Esophagus muscularis mucosa (tissue), 4 donors: ENCODE results near the gene CNTNAP2. TPM values are rescaled to one million over a fixed set of nuclear protein-coding genes. Genes with fewer than 3 reads are reported as not detected.

ENCODE experiments used
- DNase-seq: peaks from one replicate; pipeline ENCODE4 v3.0.0-alpha.2; 2017; ENCODE audit errors: extremely low spot score
- H3K27ac ChIP-seq, 4 donors: fragments of 200-600 bp; sonication (generic); replicated peaks in 1 of 4; 1 replicate in 3 of 4; 2 replicates in 1 of 4; pipeline ENCODE4 v1.5.1; 2016 to 2019; ENCODE audit warnings: mild to moderate bottlenecking in 1 of 4
- H3K27me3 ChIP-seq, 4 donors: fragments of 200-600 bp; sonication (generic); one replicate each; pipeline versions ENCODE4 v1.5.1 to v1.6.0; 2016 to 2019
- H3K36me3 ChIP-seq, 4 donors: fragments of 200-600 bp; sonication (generic); one replicate each; pipeline ENCODE4 v1.5.1; 2016 to 2019
- H3K4me1 ChIP-seq, 4 donors: fragments of 200-600 bp; sonication (generic); one replicate each; pipeline ENCODE4 v1.5.1; 2016 to 2019
- H3K4me3 ChIP-seq, 4 donors: fragments of 200-600 bp; sonication (generic); 1 replicate in 2 of 4; 2 replicates in 2 of 4; pipeline ENCODE4 v1.5.1; 2016 to 2019; ENCODE audit warnings: mild to moderate bottlenecking in 4 of 4, moderate library complexity in 1 of 4
- H3K9me3 ChIP-seq, 4 donors: fragments of 200-600 bp; sonication (generic); 1 replicate in 3 of 4; 2 replicates in 1 of 4; pipeline ENCODE4 v1.5.1; 2016 to 2019
- EP300 ChIP-seq: sonication (generic); formaldehyde crosslinking; IDR thresholded peaks from one replicate; pipeline ENCODE4 v1.6.1; 2017; ENCODE audit warnings: antibody characterized with exemption
- POLR2A ChIP-seq: fragments of 450-650 bp; IDR thresholded peaks from one replicate; pipeline ENCODE4 v1.6.1; 2017; ENCODE audit warnings: antibody characterized with exemption, moderate library complexity, mild to moderate bottlenecking, low read depth
- POLR2AphosphoS5 ChIP-seq, 2 donors: sonication (generic); formaldehyde crosslinking; IDR thresholded peaks; one replicate each; pipeline ENCODE4 v1.6.1; 2017; ENCODE audit warnings: antibody characterized with exemption in 2 of 2
- WGBS: methylation state at CpG from one replicate; pipeline ENCODE4 v1.1.5; 2018; 5-methylcytosine and 5-hydroxymethylcytosine counted together
- intact Hi-C: fragments of 100-400 bp; cut with DNase I; formaldehyde crosslinking; loops from one replicate; pipeline ENCODE4 v1.15.1; 2023
- total RNA-seq, 4 donors: library from RNA; depleted of rRNA; stranded (reverse); fragments of >200 nt; gene quantifications; one replicate each; pipeline versions ENCODE4 v1.1.0 to v1.2.1, GENCODE V29; 2016
- TF ChIP-seq, protein P1 (sequence below), 3 experiments: fragments of 200-600 bp in 2 of 3; fragments of 450-650 bp in 1 of 3; sonication (generic) in 2 of 3; IDR thresholded peaks; one replicate each; pipeline ENCODE4 v1.5.1; 2017 to 2019; ENCODE audit warnings: antibody characterized with exemption in 3 of 3, mild to moderate bottlenecking in 2 of 3, moderate library complexity in 1 of 3

The CNTNAP2 gene
- total RNA-seq, 4 donors from 2014 or later = 1.2 to 2.9 (median 1.9) TPM

DNA sequence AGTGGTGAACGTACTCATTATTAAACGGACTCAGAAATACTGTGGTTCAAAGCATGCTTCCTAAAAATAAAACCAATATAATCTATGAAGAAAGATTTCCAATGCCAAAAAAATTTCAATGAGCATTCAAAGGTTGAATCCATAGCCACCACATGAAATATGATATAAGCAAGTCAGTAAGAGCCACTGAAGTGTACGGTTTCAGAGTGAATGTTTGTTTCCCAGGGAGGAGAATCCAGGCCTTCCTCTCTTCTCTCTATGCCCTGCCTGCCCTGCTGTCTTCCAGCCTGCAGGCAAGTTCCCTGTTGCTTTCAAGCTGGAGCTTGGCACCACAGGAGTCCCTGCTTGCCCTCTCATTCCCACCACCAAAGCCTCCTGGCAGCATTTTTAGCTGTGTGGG lies 1302.4 kb downstream of the CNTNAP2 start:
- 80% methylated on average over 3 of the region's 3 CpGs for WGBS
- no peak overlapping the region for H3K27ac ChIP-seq
- TF ChIP-seq EP300 (no peak), POLR2AphosphoS5 (IDR thresholded peaks at IDR 0.05) (no peak), POLR2A (no peak)
- TF ChIP-seq, protein P1, sequence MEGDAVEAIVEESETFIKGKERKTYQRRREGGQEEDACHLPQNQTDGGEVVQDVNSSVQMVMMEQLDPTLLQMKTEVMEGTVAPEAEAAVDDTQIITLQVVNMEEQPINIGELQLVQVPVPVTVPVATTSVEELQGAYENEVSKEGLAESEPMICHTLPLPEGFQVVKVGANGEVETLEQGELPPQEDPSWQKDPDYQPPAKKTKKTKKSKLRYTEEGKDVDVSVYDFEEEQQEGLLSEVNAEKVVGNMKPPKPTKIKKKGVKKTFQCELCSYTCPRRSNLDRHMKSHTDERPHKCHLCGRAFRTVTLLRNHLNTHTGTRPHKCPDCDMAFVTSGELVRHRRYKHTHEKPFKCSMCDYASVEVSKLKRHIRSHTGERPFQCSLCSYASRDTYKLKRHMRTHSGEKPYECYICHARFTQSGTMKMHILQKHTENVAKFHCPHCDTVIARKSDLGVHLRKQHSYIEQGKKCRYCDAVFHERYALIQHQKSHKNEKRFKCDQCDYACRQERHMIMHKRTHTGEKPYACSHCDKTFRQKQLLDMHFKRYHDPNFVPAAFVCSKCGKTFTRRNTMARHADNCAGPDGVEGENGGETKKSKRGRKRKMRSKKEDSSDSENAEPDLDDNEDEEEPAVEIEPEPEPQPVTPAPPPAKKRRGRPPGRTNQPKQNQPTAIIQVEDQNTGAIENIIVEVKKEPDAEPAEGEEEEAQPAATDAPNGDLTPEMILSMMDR (IDR thresholded peaks at IDR 0.05) = no peak
- H3K9me3 ChIP-seq = no peaks in the 10 kb centered on the region
- H3K4me1 ChIP-seq = no peaks in the 10 kb centered on the region
- no peak for DNase-seq
- no peaks in the 10 kb centered on the region for H3K27me3 ChIP-seq
- no peaks in the 10 kb centered on the region for H3K36me3 ChIP-seq
- intact Hi-C loops = no loop called here
- no peak overlapping the region for H3K4me3 ChIP-seq

DNA sequence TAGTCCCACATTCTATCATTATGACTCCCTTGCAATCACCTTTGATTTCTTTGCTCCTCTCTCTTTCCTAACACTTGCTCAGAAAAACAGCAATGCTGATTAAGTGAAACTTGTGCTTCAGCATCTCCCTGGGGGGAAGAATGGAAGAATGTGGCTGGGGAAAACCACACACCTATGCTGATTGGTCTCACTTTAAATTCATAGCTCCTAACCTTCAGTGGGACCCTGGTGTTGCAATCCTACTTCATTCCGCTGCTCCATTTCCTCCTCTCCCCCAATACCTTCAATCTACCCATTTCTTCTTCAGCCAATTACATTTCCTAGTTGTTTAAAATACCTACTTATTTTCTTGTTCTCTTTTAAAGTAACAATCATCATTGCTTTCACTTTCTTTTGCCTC lies 1307.3 kb downstream of the CNTNAP2 start:
- Histone ChIP-seq H3K9me3 (no peaks in the 10 kb centered on the region), H3K27me3 (no peaks in the 10 kb centered on the region), H3K4me3 (no peak overlapping the region), H3K4me1 (no peaks in the 10 kb centered on the region), H3K27ac (no peak overlapping the region), H3K36me3 (no peaks in the 10 kb centered on the region)
- TF ChIP-seq EP300 = no peak
- TF ChIP-seq POLR2AphosphoS5 (IDR thresholded peaks at IDR 0.05) = no peak
- no peak for TF ChIP-seq POLR2A
- TF ChIP-seq, protein P1 (IDR thresholded peaks at IDR 0.05) = no peak
- WGBS = 89% methylated on average over 1 of the region's 1 CpG
- DNase-seq = no peak
- intact Hi-C loops = no loop called here

DNA sequence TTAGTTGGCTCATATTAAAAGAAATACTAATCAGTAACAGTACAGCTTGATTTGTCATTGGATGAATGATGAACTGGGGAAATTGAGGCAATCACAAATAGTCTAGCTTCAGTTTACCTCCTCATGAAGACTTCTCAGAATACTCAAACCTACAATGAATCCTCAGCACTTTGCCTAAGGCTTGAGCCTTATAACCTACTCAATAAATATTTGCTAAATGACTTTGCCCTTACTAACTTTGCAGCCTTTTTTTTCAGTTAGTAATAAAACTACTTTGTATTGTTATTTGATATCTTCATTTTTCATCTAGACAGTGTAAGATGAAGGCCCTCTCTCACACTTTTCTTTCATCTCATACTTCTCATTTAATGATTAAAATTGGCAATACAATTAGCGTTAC lies 1311.5 kb downstream of the CNTNAP2 start:
- intact Hi-C loops = no loop called here
- WGBS = 94% methylated on average over 1 of the region's 1 CpG
- DNase-seq = no peak
- Histone ChIP-seq H3K4me1 (no peaks in the 10 kb centered on the region), H3K36me3 (no peaks in the 10 kb centered on the region), H3K4me3 (no peak overlapping the region), H3K27me3 (no peaks in the 10 kb centered on the region), H3K27ac (no peak overlapping the region), H3K9me3 (no peaks in the 10 kb centered on the region)
- TF ChIP-seq POLR2A (no peak), POLR2AphosphoS5 (IDR thresholded peaks at IDR 0.05) (no peak), EP300 (no peak)
- TF ChIP-seq, protein P1 (IDR thresholded peaks at IDR 0.05) = no peak

DNA sequence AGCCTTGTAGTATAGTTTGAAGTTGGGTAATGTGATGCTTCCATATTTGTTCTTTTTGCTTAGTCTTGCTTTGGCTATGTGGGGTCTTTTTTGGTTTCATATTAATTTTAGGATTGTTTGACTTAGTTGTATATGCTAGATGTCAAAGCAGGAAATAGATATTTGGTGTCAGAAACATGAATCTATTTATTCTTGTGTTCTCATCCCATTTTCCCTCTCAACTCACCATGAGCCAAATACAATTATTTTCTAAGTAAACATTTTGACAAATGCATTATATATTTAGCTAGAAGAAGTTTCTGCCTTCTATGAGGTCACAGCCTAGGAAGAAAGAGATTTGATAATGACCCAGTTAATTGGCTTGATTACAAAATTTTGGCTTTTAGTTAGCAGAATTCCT lies 1313.4 kb downstream of the CNTNAP2 start:
- no peak for TF ChIP-seq EP300
- Histone ChIP-seq H3K9me3 (no peaks in the 10 kb centered on the region), H3K4me1 (no peaks in the 10 kb centered on the region), H3K27me3 (no peaks in the 10 kb centered on the region), H3K27ac (no peak overlapping the region), H3K4me3 (no peak overlapping the region), H3K36me3 (no peaks in the 10 kb centered on the region)
- intact Hi-C loops = no loop called here
- DNase-seq = no peak

DNA sequence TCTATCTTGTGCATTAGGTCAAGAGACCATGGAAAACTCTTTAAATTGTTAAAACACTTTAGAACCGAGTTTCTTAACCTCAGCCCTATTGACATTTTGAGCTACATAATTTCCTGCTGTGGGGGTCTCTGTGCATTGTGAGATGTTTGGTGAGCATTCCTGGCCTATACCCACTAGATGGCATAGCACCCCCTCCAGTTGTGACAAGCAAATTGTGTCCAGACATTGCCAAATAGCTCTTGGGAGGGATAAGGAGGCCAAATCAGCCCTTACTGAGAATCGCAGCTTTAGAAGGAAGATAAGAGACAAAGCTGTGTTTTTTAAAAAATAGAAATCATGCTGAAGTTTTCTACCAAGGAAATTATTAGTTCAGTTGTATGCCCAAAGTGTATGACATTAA lies 1315.5 kb downstream of the CNTNAP2 start:
- 59% methylated on average over 2 of the region's 2 CpGs for WGBS
- no peak overlapping the region for H3K4me3 ChIP-seq
- H3K4me1 ChIP-seq = no peaks in the 10 kb centered on the region
- no peaks in the 10 kb centered on the region for H3K36me3 ChIP-seq
- TF ChIP-seq POLR2AphosphoS5 (IDR thresholded peaks at IDR 0.05) (no peak), EP300 (no peak), POLR2A (no peak)
- TF ChIP-seq, protein P1 (IDR thresholded peaks at IDR 0.05) = no peak
- H3K27me3 ChIP-seq = no peaks in the 10 kb centered on the region
- DNase-seq = no peak
- no peaks in the 10 kb centered on the region for H3K9me3 ChIP-seq
- intact Hi-C loops = no loop called here
- H3K27ac ChIP-seq = no peak overlapping the region
